ENCODE data around the gene SLC10A6.

DNA sequence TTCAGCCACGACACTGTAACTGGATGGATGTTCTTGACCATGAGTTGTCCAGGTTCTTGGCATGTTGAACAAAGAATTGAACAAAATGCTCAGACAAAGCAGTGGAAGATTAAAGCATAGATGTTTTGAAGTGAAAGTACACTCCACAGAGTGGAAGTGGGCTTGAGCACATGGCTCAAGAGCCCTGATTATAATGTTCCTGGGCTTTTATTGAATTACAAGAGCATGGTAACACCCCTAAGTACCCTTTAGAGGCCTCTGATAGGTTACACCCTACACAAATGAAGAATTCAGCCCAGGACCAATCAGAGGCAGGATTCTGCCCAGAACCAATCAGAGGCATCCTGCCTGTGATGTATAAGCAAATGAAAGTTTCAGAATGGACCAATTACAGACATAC is 33.5 kb downstream of the SLC10A6 start:
- TF ChIP-seq, protein P1, sequence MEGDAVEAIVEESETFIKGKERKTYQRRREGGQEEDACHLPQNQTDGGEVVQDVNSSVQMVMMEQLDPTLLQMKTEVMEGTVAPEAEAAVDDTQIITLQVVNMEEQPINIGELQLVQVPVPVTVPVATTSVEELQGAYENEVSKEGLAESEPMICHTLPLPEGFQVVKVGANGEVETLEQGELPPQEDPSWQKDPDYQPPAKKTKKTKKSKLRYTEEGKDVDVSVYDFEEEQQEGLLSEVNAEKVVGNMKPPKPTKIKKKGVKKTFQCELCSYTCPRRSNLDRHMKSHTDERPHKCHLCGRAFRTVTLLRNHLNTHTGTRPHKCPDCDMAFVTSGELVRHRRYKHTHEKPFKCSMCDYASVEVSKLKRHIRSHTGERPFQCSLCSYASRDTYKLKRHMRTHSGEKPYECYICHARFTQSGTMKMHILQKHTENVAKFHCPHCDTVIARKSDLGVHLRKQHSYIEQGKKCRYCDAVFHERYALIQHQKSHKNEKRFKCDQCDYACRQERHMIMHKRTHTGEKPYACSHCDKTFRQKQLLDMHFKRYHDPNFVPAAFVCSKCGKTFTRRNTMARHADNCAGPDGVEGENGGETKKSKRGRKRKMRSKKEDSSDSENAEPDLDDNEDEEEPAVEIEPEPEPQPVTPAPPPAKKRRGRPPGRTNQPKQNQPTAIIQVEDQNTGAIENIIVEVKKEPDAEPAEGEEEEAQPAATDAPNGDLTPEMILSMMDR (IDR thresholded peaks at IDR 0.05) = no peak
- TF ChIP-seq POLR2A (IDR thresholded peaks at IDR 0.05) = no peak
- no peak for TF ChIP-seq EP300 (IDR thresholded peaks at IDR 0.05)
